Measurements from ENCODE around the gene ACVR1. TPM values are rescaled to one million over a fixed set of nuclear protein-coding genes. Genes with fewer than 3 reads are reported as not detected.

Gene ACVR1
- polyA plus RNA-seq, 5 donors: 28.3 to 31.6 (median 29.7) TPM

DNA sequence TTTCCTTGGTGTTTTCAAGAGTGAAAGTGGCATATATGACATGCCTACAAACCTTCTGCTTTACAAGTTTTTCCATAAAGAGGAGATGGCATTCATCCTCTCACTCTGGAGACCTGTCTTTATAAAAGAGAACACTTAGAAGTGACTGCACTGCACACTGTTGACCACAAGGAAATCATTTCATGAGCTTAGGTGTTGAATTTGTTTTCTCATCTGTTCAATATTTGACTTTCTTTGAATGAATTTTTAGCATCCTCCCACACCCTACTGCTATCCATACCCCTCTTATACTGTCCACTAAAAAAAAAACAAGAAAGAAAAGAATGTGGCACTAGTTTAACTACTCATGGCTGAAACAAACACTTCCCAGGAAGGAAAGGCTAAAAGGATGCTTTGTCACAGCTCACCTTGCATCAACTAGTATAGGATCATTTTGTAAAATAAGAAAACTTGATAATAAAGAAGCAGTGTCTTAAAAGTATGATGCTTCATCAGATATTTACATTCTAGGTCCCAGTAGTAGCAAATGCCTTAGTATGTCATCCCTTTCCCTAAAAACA is 83.0 kb downstream of the ACVR1 start:
- no peak for DNase-seq

DNA sequence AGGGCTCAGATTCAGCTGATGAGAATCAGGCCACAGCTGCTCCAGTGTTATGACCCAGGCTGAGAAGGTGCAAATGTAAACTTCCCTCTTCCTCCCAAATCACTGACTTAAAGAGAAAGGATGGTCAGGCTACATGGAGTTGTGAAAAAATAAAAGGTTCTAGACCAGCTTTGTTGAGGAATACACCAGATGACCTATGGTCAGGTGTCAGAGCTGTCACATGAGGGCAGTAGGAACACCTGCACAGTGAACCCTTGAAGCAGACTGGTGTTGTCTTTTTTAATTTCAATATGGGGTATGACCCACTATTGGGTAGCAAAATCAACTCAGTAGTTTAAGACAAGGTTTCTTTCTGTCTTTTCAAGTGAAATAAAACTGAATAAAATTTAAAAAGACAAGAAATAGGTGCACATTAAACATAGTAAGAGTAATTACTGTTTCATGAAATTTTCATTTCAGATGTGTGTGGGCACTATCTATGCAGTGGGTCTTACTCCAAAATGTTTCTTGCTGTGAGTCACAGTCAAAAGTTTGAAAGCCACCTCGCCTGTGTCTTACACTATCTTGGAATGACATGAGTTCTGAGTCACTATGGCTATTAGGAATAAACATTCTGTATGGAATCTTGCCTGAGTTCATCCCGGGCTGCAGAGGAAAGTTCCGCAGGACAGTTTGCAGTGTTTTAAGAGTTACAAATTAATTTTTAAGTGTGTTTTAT is 83.6 kb downstream of the ACVR1 start:
- no peak for DNase-seq

DNA sequence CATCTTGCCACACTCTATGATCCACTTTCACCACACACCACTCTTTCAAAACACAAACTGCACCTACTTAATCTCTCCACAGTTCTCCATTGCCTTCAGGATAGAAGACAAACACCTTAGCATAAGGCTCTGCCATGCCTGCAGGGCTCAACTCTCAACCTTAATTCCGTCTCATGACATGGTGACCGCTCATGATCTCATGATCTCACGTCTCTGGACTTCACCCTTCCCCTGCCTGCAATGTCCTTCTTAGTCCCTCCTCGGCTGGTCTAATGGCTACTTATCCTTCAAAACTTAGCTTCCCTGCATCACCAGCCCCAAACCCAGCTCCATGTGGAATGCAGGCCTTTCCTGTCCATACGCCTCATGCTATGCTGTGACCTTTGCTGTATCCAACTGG is 85.3 kb downstream of the ACVR1 start:
- no peak for DNase-seq

DNA sequence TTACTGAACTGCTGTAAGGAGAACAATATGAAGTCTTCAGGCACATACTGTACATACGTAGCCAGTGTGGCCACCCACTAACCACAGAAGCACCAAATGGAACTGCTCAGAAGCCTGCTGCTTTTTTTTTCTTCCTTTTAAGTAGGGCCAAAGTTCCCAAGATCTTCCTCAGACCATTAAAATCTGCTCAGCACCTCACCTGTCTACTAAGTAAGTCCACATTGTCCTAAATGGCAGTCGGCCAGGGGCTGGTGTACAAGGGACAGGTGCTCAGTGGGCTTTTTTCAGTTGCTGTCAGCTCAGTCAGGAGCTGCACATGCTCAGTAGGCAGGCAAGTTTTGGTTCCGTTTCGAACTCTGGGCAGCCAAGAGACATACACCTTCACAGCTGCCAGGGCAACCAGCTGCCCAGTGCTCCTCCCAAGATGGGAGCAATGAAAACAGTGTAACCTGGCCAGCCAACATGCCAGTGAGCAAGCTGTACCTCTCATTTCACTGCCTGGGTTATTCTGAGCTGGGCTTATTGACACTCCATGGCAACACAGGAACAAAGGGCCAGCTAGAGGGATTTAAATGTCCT is 86.1 kb downstream of the ACVR1 start:
- no peak for DNase-seq

DNA sequence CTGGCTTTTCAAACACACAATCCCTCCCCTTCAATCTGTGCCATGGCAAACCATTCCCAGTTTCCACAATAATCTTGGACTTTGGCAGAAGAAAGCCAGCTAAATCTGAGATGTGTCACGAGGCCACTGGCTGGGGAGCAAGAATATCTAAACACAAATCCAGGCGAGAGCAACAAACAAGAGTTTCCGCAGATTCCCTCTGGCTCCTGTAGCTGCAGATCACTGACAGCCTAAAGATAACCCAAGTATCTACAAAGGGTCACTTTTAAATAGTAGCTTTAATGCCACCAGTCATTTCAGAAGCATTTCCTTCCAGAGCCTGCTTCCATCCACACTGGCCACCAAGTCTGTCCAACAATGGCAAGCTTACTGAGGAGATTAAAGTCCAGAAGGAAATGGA is 86.9 kb downstream of the ACVR1 start:
- no peak for DNase-seq

DNA sequence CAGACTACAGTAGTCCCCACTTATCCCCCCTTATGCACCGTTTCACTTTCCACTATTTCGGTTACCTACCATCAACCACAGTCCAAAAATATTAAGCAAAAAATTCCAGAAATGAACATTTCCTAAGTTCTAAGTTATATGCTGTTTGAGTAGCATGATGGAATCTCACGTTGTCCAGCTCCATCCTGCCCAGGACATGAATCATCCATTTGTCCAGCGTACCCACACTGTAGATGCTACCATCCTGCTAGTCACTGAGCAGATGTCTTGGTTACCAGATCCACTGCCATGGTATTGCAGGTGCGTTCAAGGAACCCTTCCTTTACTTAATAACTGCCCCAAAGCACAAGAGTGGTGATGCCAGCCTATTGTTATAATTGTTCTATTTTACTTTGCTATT is 87.9 kb downstream of the ACVR1 start:
- DNase-seq: no peak

DNA sequence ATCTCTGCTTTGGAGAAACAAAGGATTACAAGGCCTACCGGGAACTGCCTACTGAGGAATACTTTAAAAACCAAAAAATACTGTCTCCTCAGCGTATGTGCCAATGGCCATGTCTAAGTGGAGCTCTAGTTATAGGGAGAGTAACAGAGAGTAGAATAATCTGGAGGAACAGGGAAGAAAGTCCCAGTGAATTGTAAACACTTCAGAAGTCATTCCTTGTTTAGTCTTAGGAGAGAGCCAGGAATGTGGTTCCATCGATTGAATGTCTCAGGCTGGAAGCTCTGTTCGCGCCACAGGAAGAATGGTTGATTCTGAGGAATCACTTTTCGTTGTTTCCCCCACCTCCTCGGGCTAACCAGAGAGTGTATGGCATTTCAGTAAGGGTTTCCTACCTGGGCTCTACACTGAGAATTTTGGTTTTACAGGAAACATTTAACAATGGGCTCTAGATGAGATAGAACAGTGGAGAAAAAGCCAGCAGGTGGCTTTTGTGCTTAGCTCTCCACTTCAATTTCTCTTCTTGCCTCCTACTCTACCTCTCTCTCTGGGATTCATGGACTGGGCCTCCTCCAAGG is 88.7 kb downstream of the ACVR1 start:
- no peak for DNase-seq

DNA sequence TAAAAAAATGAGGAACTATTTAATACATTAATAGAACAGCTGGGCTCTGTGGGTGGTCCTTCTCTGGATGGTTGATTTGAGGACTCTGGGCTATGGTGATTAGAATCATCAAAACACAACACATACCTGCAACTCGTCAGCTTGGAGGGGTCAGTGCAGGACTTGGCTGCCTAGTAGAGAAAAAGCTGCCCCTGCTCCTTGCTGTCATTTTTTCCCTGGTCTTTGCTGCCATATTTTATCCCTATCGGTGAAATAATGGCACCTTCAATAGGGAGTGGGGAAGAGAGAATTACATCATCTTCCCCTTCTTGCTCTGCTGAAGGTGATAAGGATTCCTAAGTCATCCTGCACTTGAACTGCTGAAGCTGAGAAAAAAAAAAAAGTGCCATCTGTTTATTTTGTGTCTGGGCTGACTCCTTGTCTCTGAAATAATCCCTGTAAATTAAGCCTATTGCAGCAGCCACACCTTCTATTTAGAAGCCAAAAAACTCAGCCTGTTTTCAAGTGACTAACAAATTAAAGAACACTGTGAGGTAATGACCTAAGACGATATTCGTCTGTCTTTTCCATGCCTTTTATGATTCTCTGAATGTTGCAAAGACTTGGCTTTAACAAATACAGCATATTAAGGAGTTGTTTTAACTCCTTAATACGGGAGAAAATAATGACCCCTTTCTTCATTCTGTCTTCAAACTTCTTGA is 89.3 kb downstream of the ACVR1 start:
- DNase-seq: no peak

DNA sequence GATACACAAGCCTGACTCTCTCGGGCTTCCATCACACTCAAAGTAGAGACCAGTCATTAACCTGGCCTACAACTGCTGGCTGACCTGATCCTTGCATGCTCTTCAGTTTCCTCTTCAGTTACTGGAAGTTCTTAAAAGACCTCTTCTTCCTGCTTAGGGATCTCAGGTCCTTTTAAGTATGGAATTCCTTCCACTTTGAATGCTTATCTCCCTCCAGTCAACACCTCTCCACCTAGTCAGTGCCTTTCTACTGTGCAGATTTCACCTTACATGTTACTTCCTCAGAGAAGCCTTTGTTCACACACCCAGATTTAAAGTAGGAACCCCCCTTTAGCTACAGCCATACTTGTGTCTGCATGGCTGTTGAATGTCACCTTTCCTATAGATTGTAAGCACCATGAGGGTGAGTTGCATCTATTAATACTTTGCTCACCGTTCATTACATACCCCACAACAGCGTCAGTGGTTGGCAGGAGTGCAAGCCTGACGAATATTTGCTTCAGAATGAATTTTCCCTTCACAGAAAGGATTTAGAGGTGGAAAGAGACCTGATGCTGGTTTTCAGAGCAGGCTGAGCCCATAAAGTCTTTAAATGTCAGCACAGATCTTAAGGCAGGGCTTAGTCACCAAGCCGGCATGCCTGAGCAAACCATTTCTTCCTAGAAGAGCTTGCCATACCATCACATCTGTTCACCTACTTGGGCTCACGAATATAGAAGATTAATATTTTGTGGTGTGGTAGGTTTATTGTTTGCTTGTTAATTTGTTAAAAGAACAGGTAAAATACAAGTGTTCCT is 90.1 kb downstream of the ACVR1 start:
- no peak for DNase-seq

DNA sequence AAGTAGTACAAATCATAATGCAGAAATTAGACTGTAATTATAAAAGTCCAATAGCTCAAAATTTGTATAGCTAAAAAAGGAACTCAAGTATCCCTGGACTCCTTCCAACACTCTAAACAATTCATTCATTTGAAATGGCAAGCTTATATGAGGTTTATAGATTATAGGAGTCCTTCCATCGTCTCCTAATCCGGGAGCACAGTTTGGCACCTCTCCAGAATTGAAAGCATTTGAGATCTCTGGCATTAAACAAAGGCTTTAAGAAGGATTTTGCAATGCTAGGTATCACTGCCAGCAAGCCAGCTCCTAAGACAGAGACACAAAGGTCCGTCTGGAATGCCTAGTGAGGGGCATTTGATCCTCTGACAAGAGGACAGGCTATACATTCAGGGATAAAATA is 90.9 kb downstream of the ACVR1 start:
- DNase-seq: peak; percentile 45 to 55

DNA sequence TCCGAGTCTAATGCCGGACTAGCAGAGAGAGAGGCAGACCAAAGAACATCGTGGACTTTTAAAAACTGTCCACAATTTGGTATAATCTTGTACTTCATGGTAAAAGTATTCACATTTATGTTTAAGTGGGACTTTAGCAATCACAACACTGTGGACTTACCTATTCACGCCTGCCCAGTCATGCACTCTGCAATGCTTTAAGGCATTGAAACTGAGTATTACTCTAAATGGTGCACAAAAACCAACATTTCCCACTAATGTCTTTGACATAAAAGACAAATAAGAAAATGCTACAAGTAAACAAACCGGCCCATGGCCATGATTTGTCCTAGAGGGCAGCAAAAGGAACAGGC is 91.3 kb downstream of the ACVR1 start:
- no peak for DNase-seq

DNA sequence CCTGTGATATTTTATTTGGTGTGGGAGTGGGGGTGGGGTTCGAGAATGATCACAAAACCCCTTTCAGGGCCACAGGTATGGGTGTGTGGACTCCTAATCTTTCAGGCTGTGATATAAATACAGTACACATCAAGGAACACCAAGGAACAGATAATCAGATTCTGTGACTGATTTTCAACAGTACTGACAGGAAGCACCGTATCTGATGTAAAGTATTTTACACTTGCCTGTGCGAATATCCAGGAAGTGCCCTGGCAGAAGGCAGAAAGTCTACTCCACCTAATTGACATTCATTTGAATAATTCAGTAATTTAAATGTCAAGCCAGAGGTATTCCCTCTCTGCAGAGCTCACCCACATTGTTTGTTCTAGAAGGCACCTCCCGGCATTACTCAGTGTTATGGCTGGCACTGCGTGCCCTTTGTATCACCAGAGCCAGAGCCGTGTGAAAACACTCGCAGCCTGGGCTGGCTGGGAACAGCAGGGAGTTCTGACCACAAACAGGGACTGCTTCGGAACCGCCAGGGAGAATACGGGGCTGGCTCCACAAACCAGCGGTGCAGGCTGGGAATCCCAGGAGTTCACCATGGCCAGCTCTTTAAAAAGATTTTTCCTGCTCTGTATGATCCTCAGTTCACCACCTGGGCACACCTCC is 91.8 kb downstream of the ACVR1 start:
- DNase-seq: no peak

DNA sequence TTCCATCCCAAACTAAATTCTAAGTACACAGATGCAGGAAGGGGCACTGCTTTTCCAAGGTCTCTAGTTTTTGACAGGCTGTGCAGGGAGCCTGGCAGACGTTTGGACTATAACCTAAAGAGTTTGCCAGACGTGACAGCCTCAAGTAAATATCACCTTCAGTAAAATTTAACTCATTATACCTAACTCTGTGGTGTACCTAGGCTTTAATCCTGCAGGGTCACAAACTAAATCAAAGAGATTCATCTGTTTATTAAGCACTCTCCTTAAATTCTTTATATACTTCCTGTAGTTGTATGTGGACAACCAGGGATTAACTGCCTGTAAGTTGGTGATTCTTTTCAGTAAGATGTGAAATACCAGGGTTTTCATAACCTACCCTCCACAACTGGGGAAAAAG is 92.9 kb downstream of the ACVR1 start:
- no peak for DNase-seq

DNA sequence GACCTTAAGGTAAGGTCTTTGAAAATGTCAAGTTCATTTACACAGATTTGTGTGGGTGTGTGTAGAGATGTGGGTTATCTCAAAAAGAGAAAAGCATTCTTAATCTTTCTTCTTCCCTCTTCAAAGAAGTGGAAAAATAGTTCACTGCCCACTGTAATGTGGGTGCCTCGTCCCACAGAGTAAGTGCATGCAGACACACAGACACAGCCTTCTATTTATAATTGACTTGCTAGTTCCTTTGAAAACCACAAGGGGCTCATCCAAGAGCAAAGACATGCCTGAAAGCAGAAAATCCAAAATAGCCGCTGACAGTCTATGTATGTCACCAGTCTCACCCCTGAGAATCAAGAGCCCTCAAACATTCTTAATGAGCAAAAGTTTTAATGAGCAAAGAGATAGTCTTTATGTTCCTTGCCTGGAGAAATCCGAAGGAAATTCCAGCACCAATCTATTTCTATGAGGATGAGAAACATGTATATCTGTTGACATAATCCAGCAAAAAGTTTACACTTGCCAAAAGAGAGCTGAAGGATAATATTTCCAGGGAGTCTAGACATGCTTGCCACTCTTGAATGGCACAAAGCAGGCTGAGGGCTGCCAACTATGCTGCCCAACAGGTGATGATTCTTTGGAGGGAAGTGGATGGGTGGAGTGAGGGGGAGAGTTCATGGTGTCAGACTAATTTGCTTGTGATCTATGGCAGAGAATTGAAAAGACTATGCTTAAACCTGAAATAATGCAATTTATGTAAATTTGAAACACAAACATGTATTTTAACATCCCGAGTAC is 93.9 kb downstream of the ACVR1 start:
- DNase-seq: no peak

DNA sequence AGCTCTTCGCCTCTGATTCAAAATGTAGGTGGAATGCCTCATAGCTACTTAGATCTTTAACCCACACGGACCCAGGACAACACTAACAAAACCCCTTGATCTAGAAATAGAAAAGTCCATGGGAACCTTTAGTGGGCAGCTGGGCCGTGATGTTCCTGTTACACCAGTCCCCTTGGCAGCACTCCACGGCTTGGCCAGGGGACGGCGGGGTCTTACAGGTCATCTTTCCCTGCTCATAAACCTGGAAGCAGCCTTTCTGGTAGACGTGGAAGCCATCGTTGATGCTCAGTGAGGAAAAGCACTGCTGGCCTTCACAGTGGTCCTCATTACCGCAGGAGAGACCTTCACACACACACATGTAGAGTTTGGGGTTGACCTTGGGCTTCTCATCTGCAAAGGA is 95.9 kb downstream of the ACVR1 start:
- DNase-seq: no peak

DNA sequence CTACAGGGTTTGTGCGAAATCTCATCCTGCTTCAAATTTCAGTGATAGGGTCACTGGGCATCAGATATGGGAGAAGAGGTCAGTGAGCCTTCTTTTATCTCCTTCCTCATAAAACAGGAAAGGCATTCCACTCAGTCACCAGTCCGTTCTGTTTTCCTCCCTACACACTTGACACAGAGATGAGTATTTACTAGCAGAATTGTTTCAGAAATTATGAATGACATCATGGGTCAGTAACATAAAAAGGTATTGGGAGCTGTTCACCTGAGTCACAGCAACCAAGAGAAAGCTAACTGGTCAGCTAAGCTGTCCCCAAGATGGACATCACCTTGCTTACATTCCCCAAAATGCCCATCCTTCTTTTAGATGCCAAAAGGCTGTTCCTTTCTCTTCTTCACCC is 96.3 kb downstream of the ACVR1 start:
- DNase-seq: no peak

DNA sequence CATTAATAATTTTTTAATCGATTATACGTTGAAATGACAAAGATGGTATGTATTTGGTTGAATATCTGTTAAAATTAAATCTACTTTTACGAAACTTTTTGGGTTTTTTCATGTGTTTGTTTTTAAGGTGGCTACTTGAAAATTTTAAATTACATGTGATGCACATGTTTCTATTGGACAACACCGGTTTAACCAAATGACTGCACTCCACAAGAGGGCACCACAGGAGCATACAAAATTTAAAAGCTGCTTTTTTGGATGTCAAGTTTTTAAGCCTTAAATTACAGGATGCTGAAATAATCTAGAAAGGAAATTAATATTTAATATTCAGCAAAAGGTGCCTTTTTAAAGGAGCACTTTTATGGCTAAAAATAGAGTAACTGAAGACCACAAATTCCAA is 98.7 kb downstream of the ACVR1 start:
- peak in 1 of 2 donors; percentile 46 for DNase-seq

DNA sequence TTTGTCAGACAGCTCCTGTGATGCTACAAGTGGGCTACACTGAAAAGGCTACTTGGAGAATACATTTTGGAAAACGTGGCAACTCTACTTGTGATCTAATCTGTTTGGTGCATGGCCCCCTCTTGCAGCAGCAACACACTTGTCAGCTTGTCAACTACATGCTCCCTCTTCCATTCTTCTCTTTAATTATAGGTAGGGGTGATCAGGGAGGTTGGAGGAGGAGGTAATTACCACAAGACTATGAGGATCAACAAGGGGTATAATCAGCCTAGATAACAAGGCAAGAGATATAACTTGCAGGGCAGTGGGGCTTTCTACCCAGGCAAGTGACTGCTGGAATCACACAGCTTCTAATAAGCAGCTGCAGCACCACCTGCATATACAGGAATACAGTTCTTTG is 104.9 kb downstream of the ACVR1 start:
- DNase-seq: no peak

DNA sequence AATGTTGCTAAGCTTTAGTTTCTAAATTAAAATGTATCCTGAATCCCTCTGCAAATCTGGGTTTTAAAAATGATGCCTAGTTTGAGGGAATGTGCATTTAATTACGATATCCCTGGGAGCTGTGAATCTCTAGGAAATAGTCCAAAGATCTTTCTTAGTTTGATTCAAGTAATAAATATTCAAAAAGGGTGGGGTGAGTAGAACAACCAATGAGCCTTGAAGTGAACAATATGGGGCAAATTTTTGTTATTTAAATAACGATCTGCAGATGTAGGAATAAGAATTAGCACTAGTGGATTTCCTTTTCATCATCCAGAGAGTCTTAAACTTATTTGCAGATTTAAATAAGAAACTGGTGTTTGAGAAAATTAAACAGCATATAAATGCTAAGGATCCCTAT is 106.3 kb downstream of the ACVR1 start:
- DNase-seq: no peak

DNA sequence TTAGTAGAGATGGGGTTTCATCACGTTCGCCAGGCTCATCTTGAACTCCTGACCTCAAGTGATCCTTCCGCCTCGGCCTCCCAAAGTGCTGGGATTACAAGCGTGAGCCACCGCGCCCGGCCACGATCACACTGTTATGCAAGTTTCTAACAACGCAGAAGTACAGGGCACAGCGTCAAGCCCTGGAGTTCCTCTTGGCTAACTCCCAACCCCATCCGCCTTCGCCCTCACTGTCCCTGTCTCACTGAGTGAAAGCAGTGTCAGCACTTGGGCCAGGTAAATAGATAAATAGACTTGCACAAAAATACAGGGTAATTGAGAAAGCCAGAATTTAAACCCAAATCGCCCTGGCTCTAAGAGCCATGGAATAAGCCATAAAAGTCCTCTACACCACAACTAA is 111.7 kb downstream of the ACVR1 start:
- DNase-seq: no peak

DNA sequence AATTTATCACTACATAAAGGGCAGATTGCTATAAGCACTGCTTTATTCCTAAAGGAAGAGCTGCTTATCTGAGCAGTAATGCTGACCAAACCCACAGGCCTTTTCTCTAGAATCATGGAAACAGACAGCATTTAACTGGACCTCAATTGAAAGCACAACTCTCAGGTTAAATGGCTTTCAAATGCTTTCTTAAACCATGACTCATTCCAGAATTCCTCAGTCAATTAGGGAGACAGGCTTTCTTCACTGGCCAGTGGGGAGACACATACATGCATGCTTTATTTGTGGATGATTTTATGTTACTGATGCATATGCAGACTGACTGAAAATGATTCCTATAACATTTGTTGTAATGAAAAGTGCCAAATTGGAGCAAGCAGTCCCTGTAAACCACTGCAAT is 114.6 kb downstream of the ACVR1 start:
- DNase-seq: no peak

All from right lung (tissue), 5 donors.